HepG2 (cell line): ENCODE data around the gene FANK1. TPM values are rescaled to one million over a fixed set of nuclear protein-coding genes. Genes with fewer than 3 reads are reported as not detected.
A peak's percentile ranks its signal among the peaks of the same experiment; 100 is the strongest.
"Not testable (repeated sequence)": the region's sequence is repeated elsewhere in the genome, so short reads cannot be mapped to it uniquely, and the experiment has no call there.

Experiments
- ATAC-seq: fragments of 200-7000 bp; cut with Tn5 transposase; 3 replicates; pipeline ENCODE4 v1.9.1; 2020; ENCODE audit warnings: mild to moderate bottlenecking, moderate library complexity
- BruUV-seq: library from RNA; stranded (reverse); fragments of 400-500 nt; replicated peaks from 2 replicates; lab custom pipeline; 2021; lab: Mats Ljungman, UMichigan
- CTCF ChIA-PET: fragments of 300-600 bp; formaldehyde crosslinking; extraction: SDS; loops from one replicate; lab custom pipeline; 2021; ENCODE audit warnings: low total read pairs, inconsistent platforms, low intra/inter-chr PET ratio; lab: Yijun Ruan, JAX
- POLR2A ChIA-PET: fragments of 350-600 bp; sonication (Branson Sonifier 250); formaldehyde crosslinking; loops from one replicate; lab custom pipeline; 2020; ENCODE audit warnings: antibody characterized with exemption, inconsistent platforms; lab: Yijun Ruan, JAX
- DNase-seq: peaks from one replicate; pipeline ENCODE4 v3.0.0-alpha.2; 2015; ENCODE audit warnings: low spot score
- FAIRE-seq: peaks from 3 replicates; lab custom pipeline; 2011; peaks lifted over from hg19 to GRCh38; lab: Jason Lieb, UNC
- H2AFZ ChIP-seq: one replicate; pipeline ENCODE4 v1.6.1; 2011; ENCODE audit warnings: low read length, inconsistent platforms
- H3K27ac ChIP-seq: fragments of 300-600 bp; 3 replicates; pipeline ENCODE4 v1.8.0; 2011; ENCODE audit warnings: mixed run types, mild to moderate bottlenecking, mixed read lengths, low read length, inconsistent platforms; ENCODE audit not compliant: insufficient read depth; ENCODE audit errors: extremely low read length
- H3K27me3 ChIP-seq, 2 experiments: fragments of 200-600 bp in 1 of 2; 2 replicates in 1 of 2; 3 replicates in 1 of 2; pipeline versions ENCODE4 v1.6.0 to v1.8.0; 2011; ENCODE audit warnings: low read length in 2 of 2, mild to moderate bottlenecking in 2 of 2, moderate library complexity in 2 of 2, inconsistent platforms in 1 of 2; ENCODE audit not compliant: insufficient read depth in 2 of 2, control insufficient read depth in 1 of 2
- H3K36me3 ChIP-seq, 2 experiments: fragments of 200-600 bp in 1 of 2; replicated peaks in 1 of 2; 2 replicates in 1 of 2; 3 replicates in 1 of 2; pipeline versions ENCODE4 v1.5.1 to v1.8.0; 2011; ENCODE audit warnings: low read length in 2 of 2, inconsistent platforms in 1 of 2; ENCODE audit not compliant: insufficient read depth in 2 of 2, control insufficient read depth in 1 of 2
- H3K4me1 ChIP-seq: 2 replicates; pipeline ENCODE4 v1.5.1; 2012; ENCODE audit warnings: low read length, inconsistent platforms; ENCODE audit not compliant: insufficient read depth
- H3K4me2 ChIP-seq: 2 replicates; pipeline ENCODE4 v1.6.0; 2011; ENCODE audit warnings: low read depth, low read length, inconsistent platforms
- H3K4me3 ChIP-seq, 3 experiments: fragments of 200-600 bp in 1 of 3; sonication (generic), shearing (Covaris generic) in 1 of 3; replicated peaks in 1 of 3; 2 replicates each; pipeline ENCODE4 v1.5.1; 2011 to 2016; ENCODE audit warnings: low read length in 3 of 3, inconsistent platforms in 2 of 3, low read depth in 2 of 3, mild to moderate bottlenecking in 2 of 3, control low read depth in 1 of 3, mixed read lengths in 1 of 3; ENCODE audit not compliant: insufficient read depth in 1 of 3
- H3K79me2 ChIP-seq: one replicate; pipeline ENCODE4 v1.6.1; 2011; ENCODE audit warnings: low read length, inconsistent platforms; ENCODE audit not compliant: insufficient read depth
- H3K9ac ChIP-seq: 2 replicates; pipeline ENCODE4 v1.6.0; 2011; ENCODE audit warnings: mild to moderate bottlenecking, low read depth, low read length, inconsistent platforms; ENCODE audit not compliant: insufficient read depth
- H3K9me3 ChIP-seq: 2 replicates; pipeline ENCODE4 v1.5.1; 2012; ENCODE audit warnings: mild to moderate bottlenecking, low read length
- H4K20me1 ChIP-seq: 2 replicates; pipeline ENCODE4 v1.6.0; 2011; ENCODE audit warnings: inconsistent platforms, mild to moderate bottlenecking, low read length, moderate library complexity; ENCODE audit not compliant: insufficient read depth
- CBX2 ChIP-seq, 2 experiments: fragments of 200-600 bp in 1 of 2; sonication (generic); formaldehyde crosslinking in 1 of 2; IDR thresholded peaks; 2 replicates each; pipeline versions ENCODE4 v1.7.0 to v1.8.1; 2018 to 2022; ENCODE audit warnings: low read depth in 2 of 2, low read length in 1 of 2, mild to moderate bottlenecking in 1 of 2, missing genetic modification reagents in 1 of 2
- WGBS: methylation state at CpG from one replicate; pipeline ENCODE4 v1.1.6; 2017; ENCODE audit warnings: low lambda C conversion rate; 5-methylcytosine and 5-hydroxymethylcytosine counted together
- in situ Hi-C: cut with HindIII; loops from 2 replicates; pipeline ENCODE4 v1.10.0; 2017; ENCODE audit warnings: low pct_unique_long_range_greater_than_20kb; ENCODE audit not compliant: extremely low pct_ligation_motif_present
- intact Hi-C: fragments of 100-400 bp; cut with micrococcal nuclease; formaldehyde crosslinking; loops from one replicate; pipeline ENCODE4 v1.10.0; 2022; ENCODE audit not compliant: unreplicated experiment
- polyA plus RNA-seq, 8 experiments: library from polyadenylated mRNA; depleted of rRNA in 3 of 8; stranded (reverse) in 7 of 8; unstranded in 1 of 8; fragments of >200 nt; fragmentation: Illumina TruSeq in 4 of 8; extraction: Trizol in 4 of 8; gene quantifications; 2 replicates each; pipeline versions ENCODE4 v1.2.1 to v1.2.3, GENCODE V29; 2011 to 2016; ENCODE audit warnings: low read depth in 4 of 8, missing spikeins in 1 of 8, mixed read lengths in 1 of 8; ENCODE audit not compliant: insufficient read depth in 1 of 8
- total RNA-seq, 5 experiments: library from RNA; depleted of rRNA; stranded (reverse); fragments of >200 nt; fragmentation: Illumina TruSeq; extraction: Trizol; gene quantifications; 2 replicates each; pipeline ENCODE4 v1.2.3, GENCODE V29; 2016; ENCODE audit warnings: low read depth in 1 of 5

Gene FANK1
- total and polyA plus RNA-seq, 2 of the 13 experiments (the other 11 are each of a cell fraction or from before 2014, with no cell fraction given): 0.22 TPM; not detected in 1

DNA sequence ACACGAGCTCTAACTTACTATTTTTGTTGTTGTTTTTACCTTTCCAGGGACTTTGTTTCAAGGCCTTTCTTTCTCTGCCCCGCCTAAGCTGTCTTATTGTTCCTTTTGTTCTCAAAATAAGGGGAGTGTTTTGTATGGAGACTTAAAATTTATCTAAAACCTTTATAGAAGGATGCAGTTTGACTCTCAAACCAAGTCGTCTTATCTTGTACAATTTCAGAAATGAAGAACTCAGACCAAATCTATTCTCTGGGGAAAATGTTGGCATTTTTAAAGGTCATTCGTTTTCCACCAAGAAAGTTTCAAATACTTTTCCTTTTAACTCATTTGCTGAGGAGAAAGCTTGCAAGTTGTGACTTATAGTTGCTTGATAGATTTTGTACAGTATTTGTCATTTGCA lies 953 bp downstream of the FANK1 start:
- BruUV-seq; H3K36me3 ChIP-seq; FAIRE-seq; H3K27ac ChIP-seq; H2AFZ ChIP-seq; H4K20me1 ChIP-seq; H3K79me2 ChIP-seq; DNase-seq; H3K27me3 ChIP-seq; POLR2A ChIA-PET; in situ Hi-C loops; H3K9me3 ChIP-seq; ATAC-seq; intact Hi-C loops; H3K9ac ChIP-seq; CTCF ChIA-PET; TF ChIP-seq CBX2 (CRISPR knock-in tag; IDR thresholded peaks at IDR 0.05; ENCODE audit: low read depth): not testable (repeated sequence)
- peak overlapping the region; percentile 66; the same call in 1 of the 2 replicates for H3K4me2 ChIP-seq
- peak; percentile 74 for TF ChIP-seq CBX2 (IDR thresholded peaks at IDR 0.05; ENCODE audit: low read depth, low read length)
- H3K4me3 ChIP-seq: 0 out of 6 replicates have a peak overlapping the region, but pooled peaks of 2 of the 3 experiments have one; percentile 53 to 70
- WGBS: 7% methylated on average over 4 of the region's 4 CpGs
- peaks cover 15% of the 10 kb centered on the region; the same call in 1 of the 2 replicates for H3K4me1 ChIP-seq

GRCh38 chr10:125900963-125901362 lies 4.6 kb downstream of the FANK1 start:
- H3K9me3 ChIP-seq, FAIRE-seq, intact Hi-C loops, DNase-seq, H3K36me3 ChIP-seq, H3K9ac ChIP-seq, H3K4me3 ChIP-seq, POLR2A ChIA-PET, H4K20me1 ChIP-seq, H3K27me3 ChIP-seq, H3K27ac ChIP-seq, CTCF ChIA-PET, BruUV-seq, H3K79me2 ChIP-seq, in situ Hi-C loops, H2AFZ ChIP-seq, H3K4me2 ChIP-seq, H3K4me1 ChIP-seq, ATAC-seq: not testable (repeated sequence)
- WGBS: 3% methylated on average over 3 of the region's 3 CpGs

- DNase-seq, H3K4me2 ChIP-seq, POLR2A ChIA-PET, H3K27ac ChIP-seq, H3K9me3 ChIP-seq, H4K20me1 ChIP-seq, H3K9ac ChIP-seq, H3K4me1 ChIP-seq, H3K27me3 ChIP-seq, H2AFZ ChIP-seq, CTCF ChIA-PET, H3K4me3 ChIP-seq, intact Hi-C loops, H3K36me3 ChIP-seq, H3K79me2 ChIP-seq, FAIRE-seq, ATAC-seq, in situ Hi-C loops, BruUV-seq: not testable (repeated sequence)
- 15% methylated on average over 2 of the region's 3 CpGs for WGBS
Measured at GRCh38 chr10:125903135-125903640, 6.8 kb downstream of the FANK1 start.

- in situ Hi-C loops: not testable (repeated sequence)
Measured at GRCh38 chr10:125905069-125905994, 9.0 kb downstream of the FANK1 start.

More at GRCh38 chr10:125905069-125905994, 9.0 kb downstream of the FANK1 start:
- H2AFZ ChIP-seq, H3K9ac ChIP-seq, POLR2A ChIA-PET, H3K27me3 ChIP-seq, H4K20me1 ChIP-seq, H3K79me2 ChIP-seq, H3K27ac ChIP-seq, BruUV-seq, FAIRE-seq, CTCF ChIA-PET, ATAC-seq, DNase-seq, intact Hi-C loops, H3K4me1 ChIP-seq, H3K4me2 ChIP-seq, H3K4me3 ChIP-seq, H3K36me3 ChIP-seq: not testable (repeated sequence)
- peaks cover 11% of the 10 kb centered on the region for H3K9me3 ChIP-seq
- WGBS: 20% methylated on average over 5 of the region's 5 CpGs
